OCI-LY7 (cell line): Measurements from ENCODE around the gene AK9. TPM values are rescaled to one million over a fixed set of nuclear protein-coding genes. Genes with fewer than 3 reads are reported as not detected.

Source experiments
- BruUV-seq: library from RNA; stranded (reverse); fragments of 400-500 nt; replicated peaks from 2 replicates; lab custom pipeline; 2021; lab: Mats Ljungman, UMichigan
- CTCF ChIA-PET: fragments of 300-600 bp; sonication (Branson Sonifier 250); formaldehyde crosslinking; loops from one replicate; lab custom pipeline; 2022; ENCODE audit warnings: antibody characterized with exemption; ENCODE audit not compliant: unreplicated experiment; lab: Charles Lee
- POLR2A ChIA-PET: fragments of 300-600 bp; sonication (Branson Sonifier 250); formaldehyde crosslinking; loops from one replicate; lab custom pipeline; 2022; ENCODE audit warnings: antibody characterized with exemption; lab: Charles Lee
- DNase-seq: peaks from one replicate; pipeline ENCODE4 v3.0.0-alpha.2; 2015; ENCODE audit warnings: low spot score
- H2AFZ ChIP-seq: fragments of 200-600 bp; sonication (generic), shearing (Covaris generic); 2 replicates; pipeline ENCODE4 v1.6.1; 2014; ENCODE audit warnings: mild to moderate bottlenecking, antibody characterized with exemption, low read length, moderate library complexity
- H3K27ac ChIP-seq: fragments of 200-600 bp; sonication (generic); 2 replicates; pipeline ENCODE4 v1.5.1; 2014; ENCODE audit warnings: mixed run types, low read depth, mild to moderate bottlenecking, moderate library complexity, low read length, inconsistent platforms; ENCODE audit not compliant: poor library complexity, severe bottlenecking
- H3K36me3 ChIP-seq: fragments of 200-600 bp; sonication (generic); 2 replicates; pipeline ENCODE4 v1.6.1; 2014; ENCODE audit warnings: mild to moderate bottlenecking, antibody characterized with exemption, low read length, moderate library complexity, mixed read lengths; ENCODE audit not compliant: insufficient read depth
- H3K4me1 ChIP-seq: fragments of 200-600 bp; sonication (generic); 2 replicates; pipeline ENCODE4 v1.5.1; 2014; ENCODE audit warnings: mild to moderate bottlenecking, low read length; ENCODE audit not compliant: insufficient read depth, poor library complexity, severe bottlenecking
- H3K4me2 ChIP-seq: fragments of 200-600 bp; sonication (generic); 2 replicates; pipeline ENCODE4 v1.6.1; 2014; ENCODE audit warnings: mild to moderate bottlenecking, low read length
- H3K4me3 ChIP-seq: fragments of 200-600 bp; sonication (generic); 2 replicates; pipeline ENCODE4 v1.5.1; 2014; ENCODE audit warnings: mild to moderate bottlenecking, low read depth, low read length; ENCODE audit not compliant: poor library complexity, severe bottlenecking
- H3K79me2 ChIP-seq: fragments of 200-600 bp; sonication (generic); 2 replicates; pipeline ENCODE4 v1.6.1; 2016; ENCODE audit warnings: low read depth, mild to moderate bottlenecking, low read length, moderate library complexity, mixed read lengths; ENCODE audit not compliant: insufficient read depth
- H3K9me2 ChIP-seq: fragments of 200-600 bp; sonication (generic); 2 replicates; pipeline ENCODE4 v1.6.1; 2016; ENCODE audit warnings: mild to moderate bottlenecking, low read length, mixed read lengths; ENCODE audit not compliant: insufficient read depth
- H3K9me3 ChIP-seq: fragments of 200-600 bp; sonication (generic); 2 replicates; pipeline ENCODE4 v1.6.1; 2014; ENCODE audit warnings: mild to moderate bottlenecking, mixed run types, low read length, mixed read lengths
- H4K20me1 ChIP-seq: fragments of 200-600 bp; sonication (generic); 2 replicates; pipeline ENCODE4 v1.6.1; 2014; ENCODE audit warnings: mild to moderate bottlenecking, antibody characterized with exemption, low read length, moderate library complexity, mixed read lengths; ENCODE audit not compliant: insufficient read depth
- CTCF ChIP-seq: fragments of 200-600 bp; sonication (generic); conservative IDR thresholded peaks from 2 replicates; pipeline ENCODE4 v1.5.1; 2014; ENCODE audit warnings: mild to moderate bottlenecking, antibody characterized with exemption, low read length, moderate library complexity, mixed read lengths
- EZH2phosphoT487 ChIP-seq: fragments of 200-600 bp; sonication (generic); IDR thresholded peaks from 2 replicates; pipeline ENCODE4 v1.6.1; 2018; ENCODE audit warnings: low read depth, borderline replicate concordance, mild to moderate bottlenecking, mixed run types, antibody characterized with exemption, low read length, moderate library complexity, mixed read lengths
- intact Hi-C: fragments of 100-400 bp; cut with micrococcal nuclease; formaldehyde crosslinking; loops from one replicate; pipeline ENCODE4 v1.10.0; 2022; ENCODE audit not compliant: unreplicated experiment
- total RNA-seq, 2 experiments: library from RNA; depleted of rRNA in 1 of 2; stranded (reverse); fragments of >200 nt in 1 of 2; shearing (Covaris generic) in 1 of 2; gene quantifications; 2 replicates each; pipeline ENCODE4 v1.2.3, GENCODE V29; 2014 to 2022

Gene AK9
- total RNA-seq, 2 experiments from 2014 or later: 4.9 to 6.7 TPM

GRCh38 chr6:109706513-109706912, 15.5 kb upstream of the AK9 start:
- H3K9me2 ChIP-seq: no peaks in the 10 kb centered on the region
- H3K4me3 ChIP-seq: no peak overlapping the region
- TF ChIP-seq CTCF: no peak
- TF ChIP-seq EZH2phosphoT487: no peak
- DNase-seq: no peak
- H3K4me1 ChIP-seq: peaks cover 2% of the 10 kb centered on the region
- no peaks in the 10 kb centered on the region for H3K36me3 ChIP-seq
- no peaks in the 10 kb centered on the region for H3K79me2 ChIP-seq
- H2AFZ ChIP-seq: no peak overlapping the region
- POLR2A ChIA-PET: interaction anchor here (0.7 kb wide), 2 partner anchors 333 to 685 kb away, joined by 3 to 4 read pairs; no protein-coding TSS in a partner anchor
- H4K20me1 ChIP-seq: no peaks in the 10 kb centered on the region
- H3K9me3 ChIP-seq: peaks cover 11% of the 10 kb centered on the region; the same call in 1 of the 2 replicates
- BruUV-seq: no TSS peak
- CTCF ChIA-PET: no interaction called here
- no peak overlapping the region for H3K27ac ChIP-seq
- no peak overlapping the region for H3K4me2 ChIP-seq
- intact Hi-C loops: loop anchor here (5.0 kb wide), 1 partner anchor 179 kb away; no protein-coding TSS in a partner anchor

DNA sequence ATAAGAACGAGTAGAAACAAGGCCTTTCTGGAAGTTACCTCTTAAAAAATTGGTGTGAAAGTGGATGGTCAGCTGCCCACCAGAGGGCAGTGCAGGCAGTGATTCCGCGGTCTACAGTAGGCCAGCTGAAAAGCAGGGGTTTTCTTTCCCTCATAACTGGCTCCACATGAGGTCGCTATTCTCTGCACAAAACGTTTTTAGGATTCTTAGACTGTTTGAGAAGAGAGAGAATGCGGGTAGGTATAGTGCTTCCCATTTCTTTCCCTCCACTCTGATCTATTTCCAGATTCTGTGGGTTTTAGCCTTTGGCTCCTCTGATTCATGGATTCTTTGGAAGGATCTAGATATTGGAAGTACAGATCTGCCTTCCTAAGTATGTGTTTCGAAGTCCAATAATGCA, 14.3 kb upstream of the AK9 start:
- H2AFZ ChIP-seq: no peak overlapping the region
- peaks cover 2% of the 10 kb centered on the region for H3K4me1 ChIP-seq
- no peaks in the 10 kb centered on the region for H3K36me3 ChIP-seq
- H3K9me3 ChIP-seq: peaks cover 11% of the 10 kb centered on the region; the same call in 1 of the 2 replicates
- TF ChIP-seq EZH2phosphoT487 (no peak), CTCF (peak; percentile 100)
- peak; percentile 88 for DNase-seq
- intact Hi-C loops: loop anchor here (1.0 to 5.0 kb wide), 4 partner anchors 178 to 685 kb away; no protein-coding TSS in a partner anchor
- no peaks in the 10 kb centered on the region for H4K20me1 ChIP-seq
- H3K9me2 ChIP-seq: no peaks in the 10 kb centered on the region
- CTCF ChIA-PET: interaction anchor here (2.3 kb wide), 1 partner anchor 334 kb away, joined by 25 read pairs; no protein-coding TSS in a partner anchor
- no peak overlapping the region for H3K4me2 ChIP-seq
- BruUV-seq: no TSS peak
- H3K4me3 ChIP-seq: no peak overlapping the region
- POLR2A ChIA-PET: no interaction called here
- H3K27ac ChIP-seq: no peak overlapping the region
- no peaks in the 10 kb centered on the region for H3K79me2 ChIP-seq

- Histone ChIP-seq H2AFZ (no peak overlapping the region), H4K20me1 (no peaks in the 10 kb centered on the region), H3K9me3 (no peaks in the 10 kb centered on the region), H3K4me3 (no peak overlapping the region), H3K79me2 (no peaks in the 10 kb centered on the region), H3K4me1 (peaks cover 2% of the 10 kb centered on the region), H3K4me2 (no peak overlapping the region), H3K36me3 (no peaks in the 10 kb centered on the region), H3K9me2 (no peaks in the 10 kb centered on the region), H3K27ac (no peak overlapping the region)
- TF ChIP-seq EZH2phosphoT487 (no peak), CTCF (no peak)
- intact Hi-C loops: no loop called here
- DNase-seq: no peak
- CTCF ChIA-PET: no interaction called here
- no TSS peak for BruUV-seq
- POLR2A ChIA-PET: interaction anchor here (0.7 kb wide), 1 partner anchor 503 kb away, joined by 3 read pairs; no protein-coding TSS in a partner anchor
Measured at GRCh38 chr6:109702791-109703190, 11.8 kb upstream of the AK9 start.
